TTC549 (cell line): Measurements from ENCODE around the gene HOXB2.

Experiments
- FAIRE-seq: peaks from 2 replicates; lab custom pipeline; 2012; peaks lifted over from hg19 to GRCh38; lab: Jason Lieb, UNC

The HOXB2 gene

DNA sequence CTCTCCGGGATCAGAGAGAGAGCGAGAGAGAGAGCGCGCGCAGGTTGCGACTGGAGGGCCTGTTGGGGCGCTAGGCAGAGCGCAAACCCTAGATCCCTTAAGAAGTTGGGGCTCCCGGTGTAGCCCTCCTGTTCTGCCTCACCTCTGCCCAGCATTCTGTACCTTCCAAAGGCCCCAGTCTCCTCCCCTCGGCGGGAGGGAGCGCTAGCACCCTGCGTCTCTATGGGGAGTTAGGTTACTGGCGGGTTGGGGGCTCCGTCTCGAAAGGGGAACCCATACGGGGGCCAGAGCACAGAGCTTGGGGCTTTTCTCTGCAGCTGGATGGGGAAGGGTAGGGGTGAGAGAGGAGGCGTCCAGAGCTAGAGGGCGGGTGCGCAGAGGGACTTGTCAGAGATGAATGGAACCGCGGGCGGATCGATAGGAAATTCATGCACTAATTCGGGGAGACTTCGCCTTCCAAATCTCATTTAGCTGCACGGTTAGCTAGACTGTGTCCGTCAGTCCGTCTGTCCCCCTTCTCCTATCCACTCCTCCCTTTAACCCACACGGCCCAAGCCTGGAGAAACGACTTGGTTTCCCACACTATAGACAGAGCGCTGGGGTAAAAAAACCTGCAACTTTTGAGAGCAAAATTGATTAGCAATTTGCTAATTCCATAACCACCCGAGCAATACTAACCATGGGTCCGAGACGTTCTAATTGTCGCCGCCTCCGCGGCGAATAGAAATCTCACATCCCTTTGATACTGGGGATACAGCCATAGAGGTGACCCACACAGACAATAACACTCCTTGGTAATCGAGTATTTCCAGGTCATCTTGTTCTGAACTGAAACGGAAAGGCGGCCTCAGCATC, 33.9 kb upstream of the HOXB2 start:
- FAIRE-seq, result no peak

DNA sequence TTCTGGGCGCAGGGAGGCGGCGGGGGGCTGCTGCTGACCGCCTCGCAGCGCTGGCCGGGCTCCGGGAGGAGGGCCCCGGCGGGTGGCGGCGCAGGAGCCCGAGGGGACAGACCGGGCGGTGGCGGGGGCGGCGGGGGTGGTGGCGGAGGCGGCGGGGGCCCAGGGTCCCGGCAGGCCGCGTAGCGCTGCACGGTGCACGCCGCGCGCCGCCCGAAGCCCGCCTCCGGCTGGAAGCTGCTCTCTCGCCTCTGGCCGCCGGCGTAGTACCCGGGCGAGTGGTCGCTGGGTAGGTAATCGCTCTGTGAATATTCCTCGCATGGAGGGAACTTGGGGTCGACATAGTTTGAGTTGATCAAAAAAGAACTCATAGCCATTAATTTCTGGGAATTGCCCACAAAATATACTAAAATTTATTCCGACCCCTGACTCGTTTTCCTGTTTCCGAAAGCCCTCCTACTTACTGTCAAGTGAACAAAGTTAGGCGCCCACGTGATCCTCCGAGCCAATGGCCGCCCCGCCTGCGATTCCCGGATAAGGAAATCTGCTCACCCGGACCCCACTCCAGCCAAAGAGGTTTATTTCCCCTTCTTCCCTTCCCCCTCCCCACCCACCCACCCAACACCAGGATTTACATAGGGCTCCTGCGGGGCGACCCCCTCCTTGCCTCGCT, 33.2 kb upstream of the HOXB2 start, which contains the start of gene HOXB4:
TSS of gene HOXB4 (minus strand) at position 405 of the 670 bp plus-strand sequence. CDS start at position 374, 31 bp downstream.
- no peak for FAIRE-seq

DNA sequence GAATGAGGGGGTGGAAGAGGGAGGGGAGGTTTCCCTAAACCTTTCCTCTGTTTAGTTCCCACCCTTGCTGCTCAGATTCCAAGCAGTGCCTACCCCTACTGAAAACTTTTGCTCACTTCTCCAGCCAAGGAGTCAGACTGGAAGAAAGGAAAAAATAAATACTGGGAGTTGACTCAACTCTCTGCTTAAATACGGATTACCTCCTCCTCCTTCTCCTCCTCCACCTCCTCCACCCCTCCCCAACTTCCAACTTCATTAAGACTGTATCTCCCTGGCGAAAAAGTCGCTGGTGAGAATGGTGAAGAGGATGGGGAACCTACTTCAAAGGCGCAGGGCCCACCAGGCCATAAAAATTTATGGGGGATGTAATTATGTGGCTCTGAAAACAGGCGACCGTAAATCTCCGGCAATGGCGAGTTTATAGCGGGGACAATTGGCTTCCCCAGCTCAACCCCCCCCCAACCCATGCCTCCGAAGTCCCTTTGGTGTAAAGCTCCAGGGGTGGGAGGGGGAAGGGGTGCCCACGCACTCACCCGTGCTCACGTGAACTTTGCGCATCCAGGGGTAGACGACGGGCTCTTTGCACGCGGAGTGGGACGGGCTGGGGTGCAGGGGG, 32.5 kb upstream of the HOXB2 start:
- no peak for FAIRE-seq

DNA sequence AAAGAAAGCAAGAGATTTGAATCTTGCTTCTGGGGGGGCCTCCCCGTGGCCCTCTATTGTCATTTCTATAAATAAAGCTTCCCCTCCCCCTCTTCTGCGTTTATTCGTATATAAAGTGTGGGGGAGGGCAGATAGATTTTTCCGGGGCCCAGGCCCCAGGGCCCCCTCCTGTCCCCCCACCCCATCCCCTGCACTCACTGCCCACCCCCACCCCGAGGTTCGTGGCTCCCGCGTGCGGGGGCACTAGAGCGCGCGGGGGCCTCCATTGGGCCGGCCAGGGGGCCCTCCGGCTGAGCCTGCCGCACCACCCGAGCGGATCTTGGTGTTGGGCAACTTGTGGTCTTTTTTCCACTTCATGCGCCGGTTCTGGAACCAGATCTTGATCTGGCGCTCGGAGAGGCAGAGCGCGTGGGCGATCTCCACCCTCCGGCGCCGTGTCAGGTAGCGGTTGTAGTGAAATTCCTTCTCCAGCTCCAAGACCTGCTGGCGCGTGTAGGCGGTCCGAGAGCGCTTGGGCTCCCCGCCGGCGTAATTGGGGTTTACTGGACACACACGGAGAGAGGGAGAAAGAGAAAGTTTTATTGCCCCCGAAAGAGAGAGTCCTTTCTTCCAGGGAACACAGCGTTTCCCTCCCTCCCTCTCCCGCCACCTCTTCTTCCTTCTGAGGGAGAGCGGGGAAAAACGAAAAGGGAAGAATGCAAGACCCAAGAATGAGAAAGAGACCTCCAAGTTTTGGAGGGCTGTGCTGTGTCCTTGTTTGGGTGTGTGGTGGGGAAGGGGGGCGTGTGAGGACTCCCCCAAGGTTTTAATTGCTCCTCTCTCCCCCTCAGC, 31.8 kb upstream of the HOXB2 start:
- FAIRE-seq, result no peak

DNA sequence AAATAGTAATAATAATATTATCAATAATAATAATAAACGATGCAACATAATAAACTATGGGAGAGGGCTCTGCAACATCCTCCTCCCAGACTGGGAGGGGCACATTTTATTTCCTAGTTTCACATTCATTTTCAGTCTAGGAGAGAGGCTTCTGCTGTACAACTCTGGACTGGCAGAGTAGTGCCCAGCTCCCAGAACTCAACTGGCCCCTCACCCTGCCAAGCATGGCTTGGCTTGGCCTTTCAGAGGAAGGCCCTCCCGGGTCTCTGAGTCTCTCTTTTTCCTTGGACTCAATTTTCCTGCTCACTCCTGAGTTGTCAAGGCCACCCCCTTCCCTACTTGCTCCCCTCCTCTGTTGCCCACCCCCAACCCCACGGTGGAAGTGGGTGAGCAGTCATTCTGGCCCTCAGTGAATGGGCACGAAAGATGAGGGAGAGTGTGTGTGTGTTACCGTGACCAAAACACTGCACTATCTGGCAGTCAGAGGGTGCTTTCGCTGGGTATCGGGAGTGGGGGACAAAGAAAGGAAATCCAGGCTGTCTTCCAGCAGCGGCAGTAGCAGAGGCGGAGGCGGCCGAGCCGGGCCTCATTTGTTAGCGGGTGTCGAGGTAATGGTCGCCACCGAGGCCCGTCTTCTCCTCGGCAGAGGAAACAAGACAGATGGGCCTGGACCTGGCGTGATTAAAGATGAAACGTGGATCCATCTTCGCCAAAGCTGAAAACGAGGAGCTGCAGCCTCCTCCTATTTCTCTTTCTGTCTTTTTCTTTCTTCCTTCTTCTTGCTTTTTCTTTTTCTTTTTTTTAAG, 31.0 kb upstream of the HOXB2 start:
- no peak for FAIRE-seq

DNA sequence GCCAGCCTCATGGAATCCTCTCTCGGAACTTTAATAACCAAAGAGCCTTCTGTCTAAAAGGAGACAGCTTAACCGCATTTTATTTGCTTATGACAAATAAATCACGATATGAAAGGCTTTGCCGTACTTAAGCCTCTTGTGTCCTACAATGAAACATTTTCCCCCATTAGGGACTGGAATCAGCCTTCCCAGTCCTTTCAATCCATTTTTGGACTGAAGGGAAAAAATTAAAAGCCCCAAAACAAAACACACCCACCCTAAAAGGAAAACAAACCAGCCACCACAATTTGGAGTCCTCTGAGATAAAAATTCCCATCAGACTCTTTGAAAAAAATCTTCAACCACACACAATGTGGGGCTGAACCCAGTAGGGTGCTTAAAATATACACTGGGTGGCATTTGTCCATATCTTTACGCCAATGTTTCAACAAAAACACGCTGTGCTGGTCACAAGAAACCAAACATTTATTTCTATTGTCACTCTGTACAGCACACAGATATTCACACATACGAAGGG, 30.2 kb upstream of the HOXB2 start:
- no peak for FAIRE-seq

DNA sequence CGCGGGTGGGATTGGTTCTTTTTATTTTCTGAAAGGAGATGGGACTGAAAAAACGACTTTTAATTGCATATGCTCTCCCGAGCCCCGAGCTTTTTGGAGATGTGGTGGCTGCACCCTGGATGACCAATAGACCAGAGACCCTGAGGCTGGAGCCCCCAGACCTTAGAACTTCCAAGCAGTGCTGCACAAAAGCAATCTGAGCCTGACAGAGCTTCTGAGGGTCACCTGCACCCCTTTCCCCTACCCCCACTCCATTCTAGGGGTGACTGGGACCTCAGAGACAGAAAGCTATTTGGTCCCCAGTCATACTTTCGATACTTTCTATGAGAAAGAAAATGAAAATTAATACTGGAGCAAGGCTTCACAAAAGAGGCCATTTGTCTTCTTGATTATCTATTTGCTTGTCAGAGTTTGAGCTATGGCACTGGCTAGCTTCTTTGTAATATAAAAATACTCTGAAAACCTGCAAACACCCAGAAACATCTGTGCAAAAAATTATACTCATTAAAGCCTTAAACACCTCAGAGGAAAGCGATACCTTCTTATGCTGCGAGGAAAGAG, 29.7 kb upstream of the HOXB2 start:
- no peak for FAIRE-seq

DNA sequence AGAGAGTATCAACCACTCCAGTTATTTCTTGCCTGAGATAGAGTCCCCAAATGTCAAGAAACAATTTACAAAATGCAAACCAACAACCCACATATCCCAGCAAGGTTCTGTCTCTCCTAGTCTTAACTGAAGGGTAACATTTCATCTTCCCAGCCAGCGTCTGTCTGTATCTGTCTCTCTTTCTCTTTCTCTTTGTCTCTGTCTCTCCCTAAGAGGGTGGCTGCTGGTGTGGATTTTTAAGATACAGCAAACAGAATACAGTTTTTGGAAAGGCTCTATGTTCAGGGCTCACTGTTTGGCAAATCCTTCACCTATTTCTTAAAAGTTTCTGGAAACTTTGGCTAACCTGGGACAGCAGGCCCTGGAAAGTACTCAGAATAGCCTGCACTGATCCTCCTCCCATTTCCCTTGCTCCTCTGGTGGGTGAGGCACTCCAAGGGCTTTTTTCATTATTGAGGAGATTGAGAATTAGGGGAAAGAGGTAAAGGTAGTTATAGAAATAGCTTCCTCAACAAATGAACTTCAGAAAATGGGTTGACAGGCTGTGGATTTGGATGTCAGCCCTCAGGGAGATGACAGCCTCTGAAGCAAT, 27.0 kb upstream of the HOXB2 start:
- FAIRE-seq, result no peak

DNA sequence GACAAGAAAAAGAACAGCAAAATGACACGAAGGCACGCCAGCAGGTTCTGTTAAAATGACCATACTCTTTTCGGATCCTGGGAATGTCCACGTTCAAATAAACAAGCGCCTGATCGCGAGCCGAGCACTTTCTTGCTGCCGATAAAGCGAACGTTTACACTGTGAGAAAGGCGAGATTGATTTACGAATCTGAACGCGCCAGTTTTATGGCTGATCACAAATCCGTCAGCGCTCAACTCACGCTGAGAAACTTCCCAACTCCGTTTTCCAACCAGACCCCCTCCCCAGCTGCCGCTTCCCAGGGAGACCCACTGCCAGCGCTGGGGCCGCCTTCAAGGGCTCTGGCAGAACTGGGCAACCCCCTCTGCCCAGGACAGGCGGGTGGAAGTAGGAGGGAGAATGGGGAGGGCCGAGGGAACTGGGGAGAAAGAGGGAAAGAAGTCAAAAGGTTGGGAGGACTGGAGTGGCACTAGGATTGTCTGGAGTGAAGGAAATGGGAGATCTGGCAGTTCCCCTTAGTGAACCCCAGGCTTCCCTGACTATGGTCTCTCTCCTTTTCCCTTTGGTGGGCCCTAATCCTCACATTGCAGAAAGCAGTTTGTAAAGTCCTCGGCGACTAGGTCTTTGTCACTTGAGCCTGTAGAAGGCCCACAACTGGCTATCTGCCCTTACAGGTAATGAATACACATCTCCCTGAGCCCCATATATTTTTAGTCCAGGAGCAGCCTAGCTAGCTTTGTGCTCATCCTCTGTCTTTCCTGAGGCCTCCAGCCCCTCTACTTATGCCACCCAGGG, 26.3 kb upstream of the HOXB2 start:
- FAIRE-seq, result peak; percentile 23

DNA sequence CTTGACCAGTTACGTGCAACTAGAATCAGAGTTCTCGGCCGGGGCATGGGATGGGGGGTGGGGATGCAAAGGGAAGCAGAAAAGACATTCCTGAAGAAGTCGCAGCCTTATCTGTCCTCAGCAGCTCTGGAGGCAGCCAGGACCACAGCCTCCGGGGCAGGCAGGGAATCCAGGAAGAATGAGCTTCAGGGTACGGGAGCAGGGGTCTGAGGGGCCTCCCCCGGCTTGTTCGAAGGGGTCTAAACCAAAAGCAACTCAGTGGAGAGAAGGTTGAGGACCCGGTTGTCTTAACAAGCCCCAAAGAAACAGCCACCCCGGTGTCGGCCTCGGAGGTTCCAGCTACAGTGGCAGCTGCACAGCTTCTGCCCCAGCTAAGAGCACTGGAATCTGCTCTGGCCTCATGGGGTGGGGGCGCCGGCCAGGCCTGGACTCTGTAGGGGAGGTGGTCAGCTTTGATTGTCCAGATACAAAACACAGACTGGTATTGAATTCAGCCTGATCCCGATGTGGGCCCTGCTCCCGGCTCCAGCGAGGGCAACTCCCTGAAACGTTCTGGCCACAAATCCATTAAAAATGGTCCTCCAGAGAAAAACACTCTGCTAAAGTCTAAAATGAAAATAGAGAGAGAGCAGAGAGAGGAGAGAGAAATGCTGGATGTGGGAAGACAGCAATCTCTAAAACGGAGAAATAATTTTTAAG, 25.6 kb upstream of the HOXB2 start:
- FAIRE-seq, result no peak

DNA sequence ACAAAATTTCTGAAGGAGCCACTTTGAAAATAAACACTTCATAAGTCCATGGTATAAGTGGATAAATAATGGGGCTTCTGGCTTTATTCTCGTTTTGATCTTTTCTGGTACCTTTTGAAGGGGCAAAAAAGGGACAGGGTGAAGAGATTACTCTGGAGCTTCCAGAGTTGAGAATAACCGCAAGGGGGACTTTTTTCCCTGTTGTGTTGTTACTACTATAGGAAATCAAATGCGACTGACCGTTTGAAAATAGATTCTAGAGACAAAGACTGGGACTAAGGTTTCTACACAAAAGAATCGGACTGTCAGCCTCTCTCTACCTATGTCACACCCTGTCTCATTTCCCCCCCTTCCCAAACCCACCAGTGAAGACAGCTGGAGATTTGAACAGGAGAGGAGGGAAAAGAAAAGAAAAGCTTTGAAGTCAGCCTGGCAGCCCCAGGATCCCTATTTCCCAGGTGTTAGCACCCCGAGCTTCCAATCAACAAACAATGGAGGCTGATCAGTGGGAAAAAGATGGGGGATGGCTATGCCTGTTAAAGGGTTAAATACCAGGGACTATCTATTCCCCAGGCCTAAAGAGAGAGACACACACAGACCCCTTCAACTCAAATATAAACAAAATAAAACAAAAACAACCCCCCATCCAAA, 24.9 kb upstream of the HOXB2 start:
- FAIRE-seq, result no peak

DNA sequence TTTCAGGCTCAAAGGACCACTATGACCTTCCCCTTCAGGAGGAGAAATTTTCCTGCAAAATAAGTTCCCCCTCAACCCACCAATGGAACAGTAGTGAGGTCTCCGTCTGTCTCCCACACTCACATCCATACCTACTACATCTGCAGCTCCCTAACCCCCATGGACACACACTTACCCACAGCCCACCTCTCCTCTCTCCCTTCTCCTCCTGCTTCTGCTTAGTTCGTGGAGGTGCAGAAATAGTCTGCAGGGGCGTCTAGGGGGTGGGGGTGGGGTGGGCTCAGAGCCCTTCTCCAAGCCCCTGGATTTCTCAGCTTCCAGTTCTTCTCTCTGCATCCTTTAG, 24.3 kb upstream of the HOXB2 start:
- FAIRE-seq, result no peak

DNA sequence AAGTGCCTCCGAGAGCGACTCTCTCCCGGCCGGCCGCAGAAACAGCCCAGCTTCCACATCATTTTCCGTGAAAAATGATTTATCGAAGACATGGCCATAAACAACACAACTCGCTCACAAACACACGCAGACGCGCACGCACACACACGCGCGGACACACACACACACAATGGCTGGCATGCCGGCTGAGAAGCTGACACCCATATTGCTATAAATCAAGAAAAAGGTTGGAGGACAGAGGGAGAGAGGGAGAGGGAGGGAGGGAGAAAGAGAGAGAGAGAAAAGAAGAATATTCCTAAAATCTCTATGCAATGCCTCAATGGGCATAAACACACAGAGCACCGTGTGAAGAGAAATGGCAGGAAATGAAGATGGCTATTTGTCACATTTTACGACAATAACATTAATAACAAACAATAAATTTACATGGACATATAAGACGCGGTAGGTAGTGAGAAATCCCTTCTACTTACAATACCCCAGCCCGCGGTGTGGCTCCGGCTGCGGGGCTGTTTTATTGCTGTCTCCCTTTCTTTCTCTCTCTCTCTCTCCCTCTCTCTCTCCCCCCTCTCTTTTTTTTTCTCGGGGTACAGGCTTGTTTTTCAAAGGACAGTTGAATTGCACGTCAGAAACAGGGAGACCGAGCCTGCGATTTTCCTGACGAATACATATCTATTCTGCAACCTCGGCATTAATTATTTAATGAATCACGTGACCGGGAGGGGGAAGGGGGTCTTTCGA, 23.8 kb upstream of the HOXB2 start:
- no peak for FAIRE-seq

DNA sequence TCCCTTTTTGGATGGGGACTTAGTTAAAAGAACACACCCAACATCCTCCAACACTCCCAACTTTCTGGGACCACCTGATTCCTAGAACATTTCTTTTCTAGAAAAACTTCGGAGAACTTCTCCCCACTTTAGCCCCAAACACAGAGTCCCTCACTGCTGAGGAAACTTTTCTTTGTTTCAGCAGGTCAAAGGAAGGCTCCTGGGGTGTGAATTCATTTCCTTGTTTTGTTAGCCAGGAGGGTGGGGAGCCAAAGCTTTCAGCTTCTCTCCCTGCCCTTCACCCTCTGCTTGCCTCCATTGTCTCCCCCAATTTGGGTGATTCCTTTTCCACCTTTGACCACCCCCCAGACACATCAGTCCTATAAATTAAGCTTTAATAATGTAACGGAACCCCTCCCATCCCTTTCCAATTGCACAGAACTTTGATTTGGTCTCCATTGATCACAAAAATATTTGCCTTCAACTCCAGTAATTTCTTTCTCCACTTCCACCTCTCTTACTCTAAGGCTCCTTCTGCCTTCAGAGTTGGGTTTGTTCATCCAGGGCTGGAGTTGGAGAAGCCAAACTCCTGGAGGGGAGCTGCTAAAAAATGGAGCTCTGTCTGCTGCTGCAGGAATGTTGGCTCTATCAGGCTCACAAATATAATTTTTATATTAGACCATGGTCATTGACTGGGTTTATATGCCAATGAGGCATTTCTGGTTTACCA, 22.9 kb upstream of the HOXB2 start:
- FAIRE-seq, result no peak

DNA sequence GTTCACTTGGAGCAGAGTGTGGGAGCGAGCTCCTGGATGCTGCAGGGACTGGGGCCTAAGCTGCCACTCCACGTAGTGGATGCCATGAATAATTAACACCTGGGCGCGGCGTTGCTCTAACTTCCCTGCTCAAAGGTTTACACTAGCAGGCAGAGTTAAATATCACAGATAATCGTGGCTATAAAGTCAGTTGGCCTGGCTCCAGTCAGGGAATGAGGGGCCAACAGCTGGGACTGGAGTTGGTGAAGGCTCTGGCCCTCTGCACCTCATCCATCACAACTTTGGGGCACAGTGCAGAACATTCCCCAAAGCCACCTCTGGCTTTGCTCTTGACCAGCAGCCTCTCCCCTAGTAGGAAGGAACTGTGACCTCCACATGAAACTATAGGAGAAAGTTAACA, 22.3 kb upstream of the HOXB2 start:
- FAIRE-seq, result no peak

DNA sequence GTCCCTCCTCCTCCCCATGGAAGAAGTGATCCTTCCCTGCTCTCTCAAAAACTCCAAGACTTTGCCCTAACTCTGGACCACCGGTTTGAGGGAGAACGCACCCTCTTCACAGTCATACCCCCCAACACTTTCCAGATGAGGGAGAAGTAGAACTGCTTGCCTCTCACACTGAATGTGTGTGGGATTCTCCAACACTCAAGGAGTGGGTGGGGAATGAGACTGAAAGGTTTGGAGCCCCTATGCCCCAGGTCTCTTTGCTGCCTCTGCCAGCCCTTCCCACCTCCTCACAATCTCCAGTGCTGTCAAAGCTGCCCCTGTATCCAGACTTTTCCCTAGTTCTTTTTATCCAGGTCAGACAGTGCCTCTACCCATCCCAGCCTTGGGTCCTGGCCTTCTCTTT, 21.8 kb upstream of the HOXB2 start:
- FAIRE-seq, result no peak
